Progenitor cell of endocrine pancreas (in vitro differentiated cells): ENCODE data around the gene OR8U1. TPM values are rescaled to one million over a fixed set of nuclear protein-coding genes. Genes with fewer than 3 reads are reported as not detected.
A peak's percentile ranks its signal among the peaks of the same experiment; 100 is the strongest.
"Not testable (repeated sequence)": the region's sequence is repeated elsewhere in the genome, so short reads cannot be mapped to it uniquely, and the experiment has no call there.

Experiments
- DNase-seq: peaks from one replicate; pipeline ENCODE4 v3.0.0; 2021; ENCODE audit warnings: low spot score; ENCODE audit not compliant: unreplicated experiment
- H3K27ac Mint-ChIP-seq: 2 replicates; pipeline ENCODE4 v1.8.0; 2021; ENCODE audit warnings: mild to moderate bottlenecking, moderate library complexity, mixed read lengths
- H3K27me3 Mint-ChIP-seq: 2 replicates; pipeline ENCODE4 v1.8.0; 2021; ENCODE audit warnings: mixed read lengths
- H3K36me3 Mint-ChIP-seq: 2 replicates; pipeline ENCODE4 v1.8.0; 2022; ENCODE audit warnings: mixed read lengths; ENCODE audit not compliant: insufficient read depth
- H3K4me1 Mint-ChIP-seq: 2 replicates; pipeline ENCODE4 v1.8.0; 2021; ENCODE audit warnings: low read depth, mixed read lengths
- H3K4me3 Mint-ChIP-seq: 2 replicates; pipeline ENCODE4 v1.8.0; 2021; ENCODE audit warnings: low read depth, mild to moderate bottlenecking, moderate library complexity, mixed read lengths
- H3K9me3 Mint-ChIP-seq: 2 replicates; pipeline ENCODE4 v1.8.0; 2021; ENCODE audit warnings: low read depth, mixed read lengths
- CTCF ChIP-seq: fragments of 200-600 bp; sonication (generic); IDR thresholded peaks from one replicate; pipeline ENCODE4 v1.5.0; 2021; ENCODE audit warnings: antibody characterized with exemption, mild to moderate bottlenecking; ENCODE audit not compliant: unreplicated experiment
- total RNA-seq: library from RNA; stranded (reverse); gene quantifications from 2 replicates; pipeline ENCODE4 v1.2.1, GENCODE V29; 2021

Gene OR8U1
- total RNA-seq, 1 donor from 2014 or later = not detected

DNA sequence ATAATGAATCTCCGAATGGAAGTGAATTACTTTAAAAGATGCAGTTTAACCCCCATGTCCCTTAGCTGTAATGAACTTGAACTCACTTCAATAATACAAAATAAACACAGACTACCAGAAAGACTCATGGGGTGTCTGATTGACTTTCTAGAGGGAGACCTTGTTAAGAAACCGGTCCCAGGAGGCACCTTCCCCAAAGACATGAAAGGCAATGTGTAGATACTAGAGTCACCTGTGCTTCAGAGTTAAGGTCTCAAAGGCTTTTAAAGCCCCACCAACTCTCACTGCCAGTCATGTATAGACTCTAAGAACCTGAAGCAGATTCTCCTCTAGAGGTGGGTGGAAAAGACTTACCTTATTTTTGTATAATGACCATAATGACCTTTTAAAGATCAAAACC is 21.4 kb upstream of the OR8U1 start, which contains the start of gene OR8J1:
Gene OR8J1, plus strand, starts transcription at position 301 of the 400 bp plus-strand sequence. CDS start 5,956 bp downstream, outside the sequence.
- no peak within 1 kb of the TSS for H3K27ac Mint-ChIP-seq
- no peak for TF ChIP-seq CTCF
- DNase-seq = no peak
- no peaks in the 10 kb centered on the region for H3K27me3 Mint-ChIP-seq
- H3K4me1 Mint-ChIP-seq = peaks cover 3% of the 10 kb centered on the region
- H3K9me3 Mint-ChIP-seq = no peaks in the 10 kb centered on the region
- no peak within 1 kb of the TSS for H3K4me3 Mint-ChIP-seq
- no peaks in the 10 kb centered on the region for H3K36me3 Mint-ChIP-seq

DNA sequence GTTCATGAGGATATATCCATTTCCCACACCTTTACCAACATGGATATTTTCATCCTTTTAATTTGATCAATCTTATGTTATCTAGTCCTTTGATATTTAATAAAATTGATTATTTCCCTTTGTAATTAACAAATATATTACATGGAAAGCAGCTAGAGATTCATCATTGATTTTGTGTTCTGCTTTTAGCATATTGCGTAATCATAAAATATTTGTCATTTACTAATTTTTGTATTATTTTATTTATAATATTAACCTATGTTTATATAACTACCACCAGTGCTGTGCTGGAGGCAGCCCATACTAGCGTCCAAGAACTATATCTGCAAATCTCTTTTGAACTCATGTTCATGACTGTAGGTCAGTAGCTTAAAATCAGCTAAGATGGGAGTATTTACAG is 4.7 kb downstream of the OR8U1 start:
- Mint-ChIP-seq H3K27ac (no peak overlapping the region), H3K36me3 (no peaks in the 10 kb centered on the region), H3K4me1 (no peaks in the 10 kb centered on the region), H3K9me3 (no peaks in the 10 kb centered on the region), H3K27me3 (no peaks in the 10 kb centered on the region), H3K4me3 (no peak overlapping the region)
- DNase-seq = no peak
- TF ChIP-seq CTCF = no peak

DNA sequence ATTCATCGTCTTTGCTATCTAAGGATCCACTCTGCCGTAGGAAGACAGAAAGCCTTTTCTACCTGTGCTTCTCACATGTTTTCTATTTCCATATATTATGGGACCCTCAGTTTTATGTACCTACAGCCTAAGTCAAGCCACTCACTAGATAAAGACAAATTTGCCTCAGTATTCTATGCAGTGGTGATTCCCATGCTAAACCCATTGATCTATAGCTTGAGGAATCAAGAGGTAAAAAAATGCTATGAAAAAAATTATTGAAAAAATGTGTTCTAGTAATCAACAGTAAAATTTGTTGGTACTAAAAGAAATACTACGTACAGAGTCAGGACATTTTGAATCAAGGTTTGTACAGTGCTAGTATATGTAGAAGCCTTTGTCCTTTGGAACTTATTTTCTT is 19.0 kb downstream of the OR8U1 start:
- Mint-ChIP-seq H3K36me3 (no peaks in the 10 kb centered on the region), H3K4me3 (no peak overlapping the region), H3K9me3 (no peaks in the 10 kb centered on the region), H3K27ac (no peak overlapping the region), H3K4me1 (peaks cover 9% of the 10 kb centered on the region), H3K27me3 (no peaks in the 10 kb centered on the region)
- TF ChIP-seq CTCF = no peak
- no peak for DNase-seq

DNA sequence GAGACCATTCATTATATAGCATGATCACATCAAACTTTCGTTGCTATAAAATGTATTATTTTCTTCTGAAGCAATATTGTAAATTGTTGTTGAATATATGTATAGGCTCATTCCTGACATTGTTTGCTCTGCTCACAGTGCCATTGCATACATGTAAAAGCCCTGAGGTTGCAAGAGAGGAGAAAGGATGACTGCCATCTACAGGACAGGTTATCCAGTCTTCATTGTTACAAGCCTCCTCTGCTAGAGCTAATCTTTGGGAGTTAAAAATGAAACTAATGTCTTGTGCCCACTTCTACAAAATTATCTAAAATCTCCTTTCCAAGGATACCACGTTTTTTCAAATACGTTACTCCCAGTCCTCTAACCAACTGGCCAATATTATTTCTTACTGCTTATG is 20.6 kb downstream of the OR8U1 start:
- Mint-ChIP-seq H3K36me3 (no peaks in the 10 kb centered on the region), H3K27me3 (no peaks in the 10 kb centered on the region), H3K9me3 (peaks cover under 1% of the 10 kb centered on the region), H3K4me3 (no peak overlapping the region), H3K27ac (no peak overlapping the region), H3K4me1 (peaks cover 3% of the 10 kb centered on the region)
- peak; percentile 15 for TF ChIP-seq CTCF
- DNase-seq = no peak

DNA sequence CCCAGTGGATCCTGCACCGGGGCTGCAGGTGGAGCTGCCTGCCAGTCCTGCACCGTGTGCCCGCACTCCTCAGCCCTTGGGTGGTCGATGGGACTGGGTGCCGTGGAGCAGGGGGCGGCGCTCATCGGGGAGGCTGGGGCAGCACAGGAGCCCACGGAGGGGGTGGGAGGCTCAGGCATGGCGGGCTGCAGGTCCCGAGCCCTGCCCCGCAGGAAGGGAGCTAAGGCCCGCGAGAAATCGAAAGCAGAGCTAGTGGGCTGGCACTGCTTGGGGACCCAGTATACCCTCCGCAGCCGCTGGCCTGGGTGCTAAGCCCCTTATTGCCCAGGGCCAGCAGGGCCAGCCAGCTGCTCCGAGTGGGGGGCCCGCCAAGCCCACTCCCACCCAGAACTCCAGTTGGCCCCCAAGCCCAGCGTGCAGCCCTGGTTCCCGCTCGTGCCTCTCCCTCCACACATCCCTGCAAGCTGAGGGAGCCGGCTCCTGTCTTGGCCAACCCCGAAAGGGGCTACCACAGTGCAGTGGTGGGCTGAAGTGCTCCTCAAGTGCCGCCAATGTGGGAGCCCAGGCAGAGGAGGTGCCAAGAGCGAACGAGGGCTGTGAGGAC is 26.5 kb downstream of the OR8U1 start:
- H3K4me3 Mint-ChIP-seq, H3K4me1 Mint-ChIP-seq, H3K36me3 Mint-ChIP-seq, H3K9me3 Mint-ChIP-seq, DNase-seq, H3K27me3 Mint-ChIP-seq, H3K27ac Mint-ChIP-seq: not testable (repeated sequence)

- peaks cover 23% of the 10 kb centered on the region for H3K9me3 Mint-ChIP-seq
- TF ChIP-seq CTCF = no peak
These were observed 29.0 kb downstream of the OR8U1 start for GRCh38 chr11:56404393-56404792.

More at GRCh38 chr11:56404393-56404792, 29.0 kb downstream of the OR8U1 start:
- DNase-seq = no peak
- Mint-ChIP-seq H3K27ac (no peak overlapping the region), H3K27me3 (no peaks in the 10 kb centered on the region), H3K4me3 (no peak overlapping the region), H3K36me3 (no peaks in the 10 kb centered on the region), H3K4me1 (no peaks in the 10 kb centered on the region)
